GM12878 (cell line): Measurements from ENCODE around the gene RMI2. TPM values are rescaled to one million over a fixed set of nuclear protein-coding genes. Genes with fewer than 3 reads are reported as not detected.

Source experiments
- ATAC-seq: fragments of 200-7000 bp; cut with Tn5 transposase; 3 replicates; pipeline ENCODE4 v1.9.1; 2020; ENCODE audit warnings: mild to moderate bottlenecking, moderate library complexity
- BruUV-seq: library from RNA; stranded (reverse); fragments of 400-500 nt; replicated peaks from 2 replicates; lab custom pipeline; 2021; lab: Mats Ljungman, UMichigan
- CTCF ChIA-PET: fragments of 300-600 bp; sonication (Branson Sonifier 250); formaldehyde crosslinking; extraction: SDS; loops from one replicate; lab custom pipeline; 2021; ENCODE audit warnings: inconsistent platforms; lab: Yijun Ruan, JAX
- POLR2A ChIA-PET: fragments of 350-600 bp; formaldehyde crosslinking; extraction: SDS; loops from one replicate; lab custom pipeline; 2021; ENCODE audit warnings: inconsistent platforms; lab: Charles Lee
- RAD21 ChIA-PET: fragments of 300-600 bp; sonication (Branson Sonifier 250); formaldehyde crosslinking; loops from one replicate; lab custom pipeline; 2023; ENCODE audit warnings: antibody characterized with exemption; ENCODE audit not compliant: unreplicated experiment; lab: Charles Lee
- SMC1A ChIA-PET: fragments of 300-600 bp; sonication (Branson Sonifier 250); formaldehyde crosslinking; loops from one replicate; lab custom pipeline; 2023; ENCODE audit not compliant: unreplicated experiment, uncharacterized antibody; lab: Charles Lee
- DNase-seq: peaks from one replicate; pipeline ENCODE4 v3.0.0-alpha.2; 2011; ENCODE audit warnings: low read depth, low spot score
- FAIRE-seq: peaks from 3 replicates; lab custom pipeline; 2011; peaks lifted over from hg19 to GRCh38; lab: Jason Lieb, UNC
- H2AFZ ChIP-seq: 2 replicates; pipeline ENCODE4 v1.6.0; 2011; ENCODE audit warnings: low read depth, low read length, control low read depth; ENCODE audit not compliant: control insufficient read depth
- H3K27ac ChIP-seq: 2 replicates; pipeline ENCODE4 v1.5.1; 2011; ENCODE audit warnings: control low read depth; ENCODE audit not compliant: control insufficient read depth, insufficient read depth
- H3K27me3 ChIP-seq, 2 experiments: replicated peaks in 1 of 2; 2 replicates each; pipeline versions ENCODE4 v1.6.0 to v1.6.1; 2011; ENCODE audit warnings: low read length in 1 of 2; ENCODE audit not compliant: control insufficient read depth in 2 of 2, insufficient read depth in 2 of 2
- H3K36me3 ChIP-seq, 2 experiments: 2 replicates each; pipeline ENCODE4 v1.5.1; 2011; ENCODE audit warnings: low read length in 1 of 2; ENCODE audit not compliant: control insufficient read depth in 2 of 2, insufficient read depth in 2 of 2
- H3K4me1 ChIP-seq: 2 replicates; pipeline ENCODE4 v1.6.1; 2011; ENCODE audit warnings: mild to moderate bottlenecking, low read length, moderate library complexity, mixed read lengths; ENCODE audit not compliant: control insufficient read depth, insufficient read depth
- H3K4me2 ChIP-seq: 2 replicates; pipeline ENCODE4 v1.6.0; 2011; ENCODE audit warnings: control low read depth; ENCODE audit not compliant: control insufficient read depth, insufficient read depth
- H3K4me3 ChIP-seq: fragments of 200-600 bp; sonication (generic); 2 replicates; pipeline ENCODE4 v1.5.1; 2016
- H3K79me2 ChIP-seq: 2 replicates; pipeline ENCODE4 v1.6.0; 2011; ENCODE audit warnings: low read length; ENCODE audit not compliant: control insufficient read depth, insufficient read depth
- H3K9ac ChIP-seq: 2 replicates; pipeline ENCODE4 v1.8.0; 2011; ENCODE audit warnings: low read length, control low read depth, mixed read lengths; ENCODE audit not compliant: control insufficient read depth, insufficient read depth
- H3K9me3 ChIP-seq: replicated peaks from 3 replicates; pipeline ENCODE4 v1.5.1; 2011; ENCODE audit warnings: mild to moderate bottlenecking, low read length; ENCODE audit not compliant: control insufficient read depth, insufficient read depth
- H4K20me1 ChIP-seq: 2 replicates; pipeline ENCODE4 v1.6.0; 2011; ENCODE audit not compliant: control insufficient read depth, insufficient read depth
- CTCF ChIP-seq, 3 experiments: IDR thresholded peaks in 2 of 3; conservative IDR thresholded peaks in 1 of 3; 2 replicates each; pipeline ENCODE4 v1.5.1; 2011; ENCODE audit warnings: low read depth in 3 of 3, low read length in 3 of 3, mild to moderate bottlenecking in 3 of 3, control low read depth in 2 of 3, moderate library complexity in 2 of 3, inconsistent platforms in 1 of 3, mixed read lengths in 1 of 3; ENCODE audit not compliant: control insufficient read depth in 2 of 3, insufficient read depth in 1 of 3; ENCODE audit errors: extremely low read depth in 1 of 3
- JUNB ChIP-seq: IDR thresholded peaks from 2 replicates; pipeline ENCODE4 v1.6.1; 2016; ENCODE audit warnings: antibody characterized with exemption, mild to moderate bottlenecking
- MAX ChIP-seq: IDR thresholded peaks from 2 replicates; pipeline ENCODE4 v1.6.1; 2012; ENCODE audit warnings: low read depth, low read length, improper control_type of control experiment
- NFIC ChIP-seq: IDR thresholded peaks from 2 replicates; pipeline ENCODE4 v1.6.1; 2012; ENCODE audit warnings: low read depth, mild to moderate bottlenecking, inconsistent platforms, low read length, moderate library complexity
- RELB ChIP-seq: fragments of 450-650 bp; IDR thresholded peaks from 2 replicates; pipeline ENCODE4 v1.6.1; 2017; ENCODE audit warnings: low read depth, mild to moderate bottlenecking, moderate library complexity
- ZBTB11 ChIP-seq: fragments of 450-650 bp; formaldehyde crosslinking; IDR thresholded peaks from 2 replicates; pipeline ENCODE4 v1.5.0; 2022; ENCODE audit warnings: mild to moderate bottlenecking, missing genetic modification characterization
- ZBTB33 ChIP-seq: fragments of 450-650 bp; IDR thresholded peaks from 2 replicates; pipeline ENCODE4 v1.6.1; 2017; ENCODE audit warnings: mild to moderate bottlenecking
- WGBS: methylation state at CpG from one replicate; pipeline ENCODE4 v1.1.6; 2016; ENCODE audit warnings: low lambda C conversion rate; ENCODE audit not compliant: insufficient replicate concordance, insufficient coverage; ENCODE audit errors: missing lambda C conversion rate; 5-methylcytosine and 5-hydroxymethylcytosine counted together
- in situ Hi-C: fragments of 300-500 bp; cut with MboI; formaldehyde crosslinking; loops from 9 replicates; pipeline ENCODE4 v1.14.3; 2018; ENCODE audit warnings: mixed read lengths
- intact Hi-C: fragments of 100-400 bp; cut with micrococcal nuclease; formaldehyde crosslinking; loops from one replicate; pipeline ENCODE4 v1.14.2; 2022; ENCODE audit not compliant: unreplicated experiment
- polyA plus RNA-seq, 11 experiments: library from polyadenylated mRNA; depleted of rRNA in 4 of 11; unstranded in 6 of 11; stranded (reverse) in 5 of 11; fragments of >200 nt; fragmentation: Nextera tagmentation in 4 of 11; fragmentation: Illumina TruSeq in 1 of 11; extraction: Ambion mirVana in 4 of 11; extraction: Trizol in 1 of 11; gene quantifications; 1 replicate in 1 of 11; 2 replicates in 10 of 11; pipeline versions ENCODE4 v1.2.1 to v1.2.3, GENCODE V29; 2011 to 2016; ENCODE audit warnings: inconsistent platforms in 2 of 11, missing spikeins in 2 of 11, low read depth in 1 of 11
- total RNA-seq, 4 experiments: library from RNA; depleted of rRNA in 3 of 4; stranded (reverse); fragments of >200 nt in 3 of 4; fragmentation: Illumina TruSeq in 1 of 4; extraction: Trizol in 1 of 4; gene quantifications; 2 replicates each; pipeline versions ENCODE4 v1.2.1 to v1.2.3, GENCODE V29; 2013 to 2021

RMI2 gene
- total and polyA plus RNA-seq, 10 of the 15 experiments (the other 5 are each of a cell fraction or from before 2014, with no cell fraction given), result 9.6 to 68.8 (median 32.1) TPM

GRCh38 chr16:11390573-11391495 is 45.6 kb downstream of the RMI2 start:
- H3K4me2 ChIP-seq, result no peak overlapping the region
- 52% methylated on average over 15 of the region's 15 CpGs for WGBS

More at GRCh38 chr16:11390573-11391495, 45.6 kb downstream of the RMI2 start:
- Histone ChIP-seq H3K4me3 (no peak overlapping the region), H3K27me3 (no peaks in the 10 kb centered on the region), H2AFZ (no peak overlapping the region), H3K79me2 (no peaks in the 10 kb centered on the region), H3K27ac (no peak overlapping the region), H3K9ac (no peak overlapping the region), H3K9me3 (no peaks in the 10 kb centered on the region), H4K20me1 (no peaks in the 10 kb centered on the region), H3K36me3 (no peaks in the 10 kb centered on the region), H3K4me1 (peaks cover 11% of the 10 kb centered on the region)
- FAIRE-seq (no peak), ATAC-seq (no peak), DNase-seq (no peak)
- in situ Hi-C loops (no loop called here), intact Hi-C loops (no loop called here)
- ChIA-PET CTCF (interaction anchor here (6.7 kb wide), 1 partner anchor 16 kb away, joined by 60 read pairs; no protein-coding TSS in a partner anchor), SMC1A (interaction anchor here (0.6 kb wide), 1 partner anchor 30 kb away, joined by 3 read pairs; no protein-coding TSS in a partner anchor), RAD21 (interaction anchor here (0.9 to 1.6 kb wide), 2 partner anchors 136 to 426 kb away, joined by 3 to 4 read pairs; no protein-coding TSS in a partner anchor), POLR2A (interaction anchor here (0.6 kb wide), 3 partner anchors 62 to 104 kb away, joined by 3 read pairs; no protein-coding TSS in a partner anchor)
- TF ChIP-seq RELB (no peak), CTCF (IDR thresholded peaks at IDR 0.05 in 2 of 3, conservative IDR thresholded peaks at IDR 0.05 in 1 of 3; ENCODE audit: control insufficient read depth in 2 of 3, extremely low read depth in 1 of 3, insufficient read depth in 1 of 3, low read depth in 3 of 3, low read length in 3 of 3) (no peak), ZBTB33 (no peak), JUNB (no peak), MAX (no peak), ZBTB11 (CRISPR knock-in tag) (no peak), NFIC (no peak)
- BruUV-seq, result no TSS peak
